ENCODE measurements around the gene CCDC81.
"Not testable (repeated sequence)": the region's sequence is repeated elsewhere in the genome, so short reads cannot be mapped to it uniquely, and the experiment has no call there.

The CCDC81 gene

GRCh38 chr11:86388198-86388597 lies 13.5 kb downstream of the CCDC81 start:
- ATAC-seq = no peak

- ATAC-seq = no peak
These were observed 15.8 kb downstream of the CCDC81 start for GRCh38 chr11:86390487-86390886.

GRCh38 chr11:86395061-86395551 lies 20.4 kb downstream of the CCDC81 start:
- ATAC-seq = no peak

GRCh38 chr11:86396396-86396795 lies 21.7 kb downstream of the CCDC81 start:
- ATAC-seq = no peak

- no peak for ATAC-seq
These were observed 22.7 kb downstream of the CCDC81 start for GRCh38 chr11:86397351-86397750.

GRCh38 chr11:86398106-86398505 lies 23.4 kb downstream of the CCDC81 start:
- no peak for ATAC-seq

- ATAC-seq = no peak
These were observed 28.8 kb downstream of the CCDC81 start for GRCh38 chr11:86403458-86403857.

GRCh38 chr11:86408845-86409244 lies 34.2 kb downstream of the CCDC81 start:
- ATAC-seq = no peak

- ATAC-seq = no peak
These were observed 39.3 kb downstream of the CCDC81 start for GRCh38 chr11:86414032-86414431.

GRCh38 chr11:86415026-86415425 lies 40.3 kb downstream of the CCDC81 start:
- no peak for ATAC-seq

- ATAC-seq = no peak
These were observed 41.8 kb downstream of the CCDC81 start for GRCh38 chr11:86416494-86416893.

GRCh38 chr11:86416951-86417350 lies 42.3 kb downstream of the CCDC81 start:
- not testable (repeated sequence) for ATAC-seq

- ATAC-seq = no peak
These were observed 43.4 kb downstream of the CCDC81 start for GRCh38 chr11:86418106-86418505.

GRCh38 chr11:86418513-86418912 lies 43.8 kb downstream of the CCDC81 start:
- ATAC-seq = no peak

- ATAC-seq = peak; percentile 32 to 51
These were observed 44.2 kb downstream of the CCDC81 start for GRCh38 chr11:86418917-86419316.

- ATAC-seq = no peak
These were observed 47.3 kb downstream of the CCDC81 start for GRCh38 chr11:86421946-86422345.

- no peak for ATAC-seq
These were observed 47.7 kb downstream of the CCDC81 start for GRCh38 chr11:86422371-86422770.

- not testable (repeated sequence) for ATAC-seq
These were observed 48.8 kb downstream of the CCDC81 start for GRCh38 chr11:86423488-86423887.

- ATAC-seq = no peak
These were observed 52.8 kb downstream of the CCDC81 start for GRCh38 chr11:86427441-86427840.

GRCh38 chr11:86431258-86431657 lies 56.6 kb downstream of the CCDC81 start:
- ATAC-seq = peak in 1 of 2 donors; percentile 24

- ATAC-seq = not testable (repeated sequence)
These were observed 58.8 kb downstream of the CCDC81 start for GRCh38 chr11:86433361-86434095.

- ATAC-seq = no peak
These were observed 61.0 kb downstream of the CCDC81 start for GRCh38 chr11:86435711-86436110.

GRCh38 chr11:86438685-86439084 lies 64.0 kb downstream of the CCDC81 start:
- no peak for ATAC-seq

GRCh38 chr11:86440305-86440716 lies 65.6 kb downstream of the CCDC81 start:
- ATAC-seq = no peak

- no peak for ATAC-seq
These were observed 66.2 kb downstream of the CCDC81 start for GRCh38 chr11:86440843-86441242.

All from activated CD4-positive, CD25-positive, alpha-beta regulatory T cell treated with anti-CD3 and anti-CD28 coated beads, Interleukin-2, amount 50 U/mL, for 24 hours (primary cell).